Measurements from ENCODE around the gene PAQR8.

DNA sequence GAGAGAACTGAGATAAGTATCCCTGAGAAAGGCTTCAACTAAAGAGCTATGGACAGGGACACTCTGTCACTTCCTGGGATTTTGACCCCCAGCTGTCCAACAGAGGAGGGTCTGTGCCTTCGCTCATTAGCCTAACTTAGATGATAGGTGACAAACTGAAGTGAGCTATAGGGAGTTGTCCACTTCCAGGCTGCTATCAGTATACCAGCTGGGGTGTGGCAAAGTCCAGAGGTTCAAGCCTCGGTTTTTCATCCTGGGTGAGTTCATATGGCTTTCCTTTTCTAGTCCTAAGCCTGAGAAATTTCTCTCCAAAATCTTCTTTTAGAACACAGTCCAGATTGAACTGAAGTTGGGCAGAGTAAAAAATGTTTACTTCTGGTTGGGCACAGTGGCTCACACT is 5.9 kb upstream of the PAQR8 start:
- no peak for TF ChIP-seq EZH2 (IDR thresholded peaks at IDR 0.05; ENCODE audit: insufficient read depth, low read length)
- TF ChIP-seq, protein P1, sequence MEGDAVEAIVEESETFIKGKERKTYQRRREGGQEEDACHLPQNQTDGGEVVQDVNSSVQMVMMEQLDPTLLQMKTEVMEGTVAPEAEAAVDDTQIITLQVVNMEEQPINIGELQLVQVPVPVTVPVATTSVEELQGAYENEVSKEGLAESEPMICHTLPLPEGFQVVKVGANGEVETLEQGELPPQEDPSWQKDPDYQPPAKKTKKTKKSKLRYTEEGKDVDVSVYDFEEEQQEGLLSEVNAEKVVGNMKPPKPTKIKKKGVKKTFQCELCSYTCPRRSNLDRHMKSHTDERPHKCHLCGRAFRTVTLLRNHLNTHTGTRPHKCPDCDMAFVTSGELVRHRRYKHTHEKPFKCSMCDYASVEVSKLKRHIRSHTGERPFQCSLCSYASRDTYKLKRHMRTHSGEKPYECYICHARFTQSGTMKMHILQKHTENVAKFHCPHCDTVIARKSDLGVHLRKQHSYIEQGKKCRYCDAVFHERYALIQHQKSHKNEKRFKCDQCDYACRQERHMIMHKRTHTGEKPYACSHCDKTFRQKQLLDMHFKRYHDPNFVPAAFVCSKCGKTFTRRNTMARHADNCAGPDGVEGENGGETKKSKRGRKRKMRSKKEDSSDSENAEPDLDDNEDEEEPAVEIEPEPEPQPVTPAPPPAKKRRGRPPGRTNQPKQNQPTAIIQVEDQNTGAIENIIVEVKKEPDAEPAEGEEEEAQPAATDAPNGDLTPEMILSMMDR (IDR thresholded peaks at IDR 0.05; ENCODE audit: insufficient read depth, low read depth, low read length) = no peak
